ENCODE data around the gene FAM180A.

The FAM180A gene

DNA sequence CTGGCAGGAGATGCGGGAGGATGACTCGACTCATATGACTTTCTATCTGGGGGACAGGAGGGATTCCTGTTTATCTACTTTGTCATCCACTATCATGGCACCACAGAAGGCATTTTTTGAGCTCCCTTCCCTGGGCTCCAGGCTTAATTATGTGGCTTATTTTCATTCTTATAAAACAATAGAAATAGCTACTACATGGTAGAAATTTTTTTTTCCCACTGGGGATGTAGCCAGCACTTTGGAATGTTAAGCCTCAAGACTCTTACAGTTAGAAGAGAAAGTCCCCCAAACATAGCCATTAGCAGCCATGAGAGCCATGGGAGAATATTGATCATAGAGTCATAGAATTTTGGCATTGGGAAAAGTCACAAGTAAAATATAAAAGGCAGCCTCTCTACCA is 14.6 kb upstream of the FAM180A start:
- no peak for DNase-seq (ENCODE audit: low read depth)
- H3K4me3 ChIP-seq (ENCODE audit: low read depth, low read length) = no peak overlapping the region
- TF ChIP-seq, protein P1, sequence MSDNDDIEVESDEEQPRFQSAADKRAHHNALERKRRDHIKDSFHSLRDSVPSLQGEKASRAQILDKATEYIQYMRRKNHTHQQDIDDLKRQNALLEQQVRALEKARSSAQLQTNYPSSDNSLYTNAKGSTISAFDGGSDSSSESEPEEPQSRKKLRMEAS (IDR thresholded peaks at IDR 0.05; ENCODE audit: low read depth, low read length) = no peak

DNA sequence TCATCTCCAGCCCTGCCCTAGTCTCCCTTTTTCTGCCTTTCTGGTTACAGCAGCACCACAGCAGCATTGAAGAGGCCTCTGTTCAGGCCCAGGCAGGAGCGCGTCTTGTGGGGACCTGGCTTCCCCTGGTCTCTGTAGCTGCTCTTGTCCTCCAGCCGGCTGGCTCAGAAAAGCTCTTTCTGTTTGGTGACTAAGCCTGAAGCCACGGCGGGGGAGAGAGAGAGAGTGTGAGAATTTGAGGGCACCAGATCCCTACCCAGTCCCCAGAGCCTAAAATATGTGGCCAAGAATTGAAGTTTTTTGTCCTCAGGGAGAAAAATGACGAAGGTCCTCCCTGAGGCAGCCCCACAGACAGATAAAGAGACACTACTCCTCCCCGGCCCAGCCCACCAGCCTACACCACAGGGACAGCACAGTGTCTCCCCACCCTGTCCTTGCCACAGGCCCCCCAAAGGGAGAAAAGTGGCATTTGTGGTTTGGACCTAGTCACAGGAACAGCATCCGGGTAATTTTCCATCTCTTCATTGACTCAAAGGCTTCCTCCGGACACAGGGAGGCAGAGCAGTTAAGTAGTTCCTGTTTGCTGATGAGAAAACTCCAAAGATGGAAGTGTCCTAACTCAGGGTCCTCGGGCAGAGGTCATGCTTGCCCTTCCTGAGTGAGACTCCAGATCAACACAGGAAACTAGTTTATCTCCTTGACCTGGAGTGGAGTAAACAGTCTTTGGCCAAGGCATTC is 13.3 kb upstream of the FAM180A start:
- peak; percentile 76 for DNase-seq (ENCODE audit: low read depth)
- no peak for TF ChIP-seq POLR2A (IDR thresholded peaks at IDR 0.05; ENCODE audit: extremely low read depth, insufficient read length)
- TF ChIP-seq, protein P1 (IDR thresholded peaks at IDR 0.05; ENCODE audit: low read depth, low read length) = no peak
- TF ChIP-seq MYC (IDR thresholded peaks at IDR 0.05; ENCODE audit: low read depth, low read length) = no peak; the same call in 1 of the 2 replicates
- no peak overlapping the region for H3K4me3 ChIP-seq (ENCODE audit: low read depth, low read length)

DNA sequence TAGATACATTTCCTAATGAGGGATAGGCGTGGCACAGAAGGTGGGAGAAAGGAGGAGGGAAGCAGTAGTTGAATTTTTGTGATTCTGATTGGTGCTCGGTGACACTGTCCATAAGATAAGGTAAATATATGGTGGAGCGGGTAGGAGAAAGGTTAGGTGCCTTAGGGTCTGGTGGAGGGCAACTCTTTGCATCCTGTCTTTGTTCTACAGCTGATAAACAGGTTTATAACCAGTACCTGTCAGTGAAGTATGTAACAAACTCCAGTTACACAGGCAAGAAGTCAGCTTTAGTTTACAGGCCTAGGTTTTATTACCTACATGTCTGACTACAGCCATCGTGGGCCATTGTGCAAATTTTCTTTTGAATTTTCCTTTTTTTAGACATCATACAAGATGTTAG is 10.9 kb upstream of the FAM180A start:
- no peak for TF ChIP-seq POLR2A (IDR thresholded peaks at IDR 0.05; ENCODE audit: extremely low read depth, insufficient read length)
- TF ChIP-seq MYC (IDR thresholded peaks at IDR 0.05; ENCODE audit: low read depth, low read length) = no peak
- TF ChIP-seq, protein P1 (IDR thresholded peaks at IDR 0.05; ENCODE audit: low read depth, low read length) = no peak
- TF ChIP-seq, protein P2, sequence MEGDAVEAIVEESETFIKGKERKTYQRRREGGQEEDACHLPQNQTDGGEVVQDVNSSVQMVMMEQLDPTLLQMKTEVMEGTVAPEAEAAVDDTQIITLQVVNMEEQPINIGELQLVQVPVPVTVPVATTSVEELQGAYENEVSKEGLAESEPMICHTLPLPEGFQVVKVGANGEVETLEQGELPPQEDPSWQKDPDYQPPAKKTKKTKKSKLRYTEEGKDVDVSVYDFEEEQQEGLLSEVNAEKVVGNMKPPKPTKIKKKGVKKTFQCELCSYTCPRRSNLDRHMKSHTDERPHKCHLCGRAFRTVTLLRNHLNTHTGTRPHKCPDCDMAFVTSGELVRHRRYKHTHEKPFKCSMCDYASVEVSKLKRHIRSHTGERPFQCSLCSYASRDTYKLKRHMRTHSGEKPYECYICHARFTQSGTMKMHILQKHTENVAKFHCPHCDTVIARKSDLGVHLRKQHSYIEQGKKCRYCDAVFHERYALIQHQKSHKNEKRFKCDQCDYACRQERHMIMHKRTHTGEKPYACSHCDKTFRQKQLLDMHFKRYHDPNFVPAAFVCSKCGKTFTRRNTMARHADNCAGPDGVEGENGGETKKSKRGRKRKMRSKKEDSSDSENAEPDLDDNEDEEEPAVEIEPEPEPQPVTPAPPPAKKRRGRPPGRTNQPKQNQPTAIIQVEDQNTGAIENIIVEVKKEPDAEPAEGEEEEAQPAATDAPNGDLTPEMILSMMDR (IDR thresholded peaks at IDR 0.05; ENCODE audit: low read depth, low read length) = no peak
- H3K4me3 ChIP-seq (ENCODE audit: low read depth, low read length) = no peak overlapping the region
- no peak for DNase-seq (ENCODE audit: low read depth)

DNA sequence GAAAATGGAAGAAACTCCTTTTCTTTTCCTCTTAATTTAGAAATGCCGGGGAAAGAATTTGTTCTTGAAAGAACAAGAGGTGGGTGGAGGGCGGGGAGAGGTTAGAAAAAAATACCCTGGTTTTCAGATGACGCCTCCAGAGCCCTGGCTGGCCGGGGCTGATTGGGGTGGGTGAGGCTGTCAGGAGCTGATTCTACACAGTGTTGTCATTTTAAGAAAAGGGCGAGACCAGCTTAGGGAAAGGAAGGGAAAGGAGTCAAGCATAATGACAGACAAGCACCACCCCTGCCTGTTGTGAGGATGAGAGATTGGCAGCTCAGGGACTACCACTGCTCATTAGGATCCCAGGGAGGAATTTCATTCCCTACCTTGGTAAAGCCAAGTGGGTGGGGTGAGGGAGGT is 9.9 kb upstream of the FAM180A start:
- TF ChIP-seq, protein P2 (IDR thresholded peaks at IDR 0.05; ENCODE audit: low read depth, low read length) = no peak
- TF ChIP-seq, protein P1 (IDR thresholded peaks at IDR 0.05; ENCODE audit: low read depth, low read length) = no peak
- no peak for TF ChIP-seq POLR2A (IDR thresholded peaks at IDR 0.05; ENCODE audit: extremely low read depth, insufficient read length)
- TF ChIP-seq MYC (IDR thresholded peaks at IDR 0.05; ENCODE audit: low read depth, low read length) = no peak
- no peak overlapping the region for H3K4me3 ChIP-seq (ENCODE audit: low read depth, low read length)
- no peak for DNase-seq (ENCODE audit: low read depth)

DNA sequence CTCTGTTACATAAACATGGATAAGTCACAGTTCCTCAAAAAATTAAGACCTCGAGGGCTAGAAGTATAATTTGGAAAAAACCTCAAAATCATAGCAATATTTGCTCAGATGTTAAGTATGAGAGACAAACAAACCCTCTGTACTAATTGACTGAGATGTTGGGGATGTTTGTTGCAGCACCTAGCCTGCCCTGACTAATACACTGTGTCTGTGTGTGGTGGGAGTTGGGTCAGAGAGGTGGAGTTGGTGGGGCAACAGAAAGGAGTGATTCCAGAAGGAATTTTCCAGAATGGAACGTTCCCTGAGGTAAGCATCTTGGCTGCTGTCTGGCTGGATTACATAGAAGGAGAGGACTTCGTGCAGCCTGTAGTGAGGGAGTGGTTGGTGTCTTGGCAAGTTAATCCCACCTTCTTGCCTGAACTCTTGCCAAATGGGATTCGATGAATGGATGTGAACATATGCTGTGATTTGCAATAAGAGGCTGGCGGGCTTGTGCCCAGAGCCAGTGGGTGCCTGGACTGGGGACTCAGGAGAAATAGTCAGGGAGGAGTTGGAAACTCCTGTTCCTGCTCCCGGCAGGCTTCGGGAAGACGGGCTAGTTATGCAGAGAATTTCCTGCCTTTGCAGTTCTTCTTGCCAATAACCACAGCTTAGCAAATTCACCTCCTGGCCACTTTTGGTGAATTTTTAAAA is 9.3 kb upstream of the FAM180A start:
- DNase-seq (ENCODE audit: low read depth) = no peak

DNA sequence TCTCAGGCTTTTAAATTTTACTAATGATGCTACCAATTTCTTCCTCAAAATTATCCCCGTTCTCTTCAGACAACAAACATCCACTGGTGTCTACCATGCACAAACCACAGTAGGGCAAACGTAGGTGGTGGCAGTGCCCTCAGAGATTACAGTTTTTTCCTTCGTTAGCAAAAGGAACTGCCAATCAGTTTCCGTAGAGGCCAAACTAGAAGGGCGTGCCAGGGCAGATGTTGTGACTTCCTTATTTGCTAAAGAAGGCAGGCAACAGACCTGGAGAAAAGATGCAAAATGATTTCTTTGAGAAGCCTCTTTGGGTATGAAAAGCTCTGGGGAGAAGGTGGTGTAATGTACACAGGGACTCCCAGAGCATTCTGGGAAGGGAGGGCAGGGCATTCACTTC is 7.6 kb upstream of the FAM180A start:
- peak; percentile 20 for DNase-seq (ENCODE audit: low read depth)
- no peak overlapping the region for H3K4me3 ChIP-seq (ENCODE audit: low read depth, low read length)
- TF ChIP-seq, protein P1 (IDR thresholded peaks at IDR 0.05; ENCODE audit: low read depth, low read length) = no peak
- TF ChIP-seq, protein P2 (IDR thresholded peaks at IDR 0.05; ENCODE audit: low read depth, low read length) = no peak

More for the DNA sequence above, 9.3 kb upstream of the FAM180A start:
- TF ChIP-seq, protein P1 (IDR thresholded peaks at IDR 0.05; ENCODE audit: low read depth, low read length) = no peak
- TF ChIP-seq, protein P2 (IDR thresholded peaks at IDR 0.05; ENCODE audit: low read depth, low read length) = no peak
- no peak for TF ChIP-seq MYC (IDR thresholded peaks at IDR 0.05; ENCODE audit: low read depth, low read length)
- no peak for TF ChIP-seq POLR2A (IDR thresholded peaks at IDR 0.05; ENCODE audit: extremely low read depth, insufficient read length)
- H3K4me3 ChIP-seq (ENCODE audit: low read depth, low read length) = no peak overlapping the region
